Measurements from ENCODE around the gene M1AP.
A peak's percentile ranks its signal among the peaks of the same experiment; 100 is the strongest.

Gene M1AP

GRCh38 chr2:74531666-74532065, 116.5 kb downstream of the M1AP start:
- H3K36me3 ChIP-seq (ENCODE audit: insufficient read depth, low read length), result peaks cover 10% of the 10 kb centered on the region; the same call in 1 of the 2 replicates
- H3K79me2 ChIP-seq (ENCODE audit: control insufficient read depth, insufficient read depth, low read length, unreplicated experiment), result peaks cover 37% of the 10 kb centered on the region
- no peaks in the 10 kb centered on the region for H3K27me3 ChIP-seq (ENCODE audit: insufficient read depth, low read length)
- peaks cover 22% of the 10 kb centered on the region for H3K4me1 ChIP-seq (ENCODE audit: control insufficient read depth, insufficient read depth, low read length, unreplicated experiment)
- H3K4me3 ChIP-seq (ENCODE audit: low read depth, low read length), result peak overlapping the region; percentile 96
- peak overlapping the region; percentile 67 for H3K27ac ChIP-seq (ENCODE audit: low read depth, low read length)
- no peak overlapping the region for H2AFZ ChIP-seq (ENCODE audit: low read length, unreplicated experiment)

GRCh38 chr2:74530239-74531187, 117.6 kb downstream of the M1AP start:
- Histone ChIP-seq H3K27me3 (ENCODE audit: insufficient read depth, low read length) (no peaks in the 10 kb centered on the region), H3K4me1 (ENCODE audit: control insufficient read depth, insufficient read depth, low read length, unreplicated experiment) (peaks cover 22% of the 10 kb centered on the region), H3K4me3 (ENCODE audit: low read depth, low read length) (peak overlapping the region; percentile 96), H3K79me2 (ENCODE audit: control insufficient read depth, insufficient read depth, low read length, unreplicated experiment) (peaks cover 37% of the 10 kb centered on the region), H3K27ac (ENCODE audit: low read depth, low read length) (peak overlapping the region; percentile 67), H3K36me3 (ENCODE audit: insufficient read depth, low read length) (peaks cover 18% of the 10 kb centered on the region; the same call in 1 of the 2 replicates), H2AFZ (ENCODE audit: low read length, unreplicated experiment) (peak overlapping the region; percentile 57)

- Histone ChIP-seq H3K36me3 (ENCODE audit: insufficient read depth, low read length) (peaks cover 17% of the 10 kb centered on the region; the same call in 1 of the 2 replicates), H3K27me3 (ENCODE audit: insufficient read depth, low read length) (no peaks in the 10 kb centered on the region), H2AFZ (ENCODE audit: low read length, unreplicated experiment) (peak within 1 kb of the TSS; percentile 58), H3K79me2 (ENCODE audit: control insufficient read depth, insufficient read depth, low read length, unreplicated experiment) (peaks cover 37% of the 10 kb centered on the region), H3K4me3 (ENCODE audit: low read depth, low read length) (peak within 1 kb of the TSS; percentile 96), H3K27ac (ENCODE audit: low read depth, low read length) (peak within 1 kb of the TSS; percentile 67), H3K4me1 (ENCODE audit: control insufficient read depth, insufficient read depth, low read length, unreplicated experiment) (peaks cover 22% of the 10 kb centered on the region)
Observed at GRCh38 chr2:74529357-74530238, 118.5 kb downstream of the M1AP start, which contains the start of the genes AUP1 and HTRA2. Gene AUP1 (minus strand): TSS chr2:74529706. CDS start chr2:74529629, 77 bp downstream. Gene HTRA2 (plus strand): TSS chr2:74529933. CDS start chr2:74530007, 74 bp downstream.

GRCh38 chr2:74528600-74529356, 119.4 kb downstream of the M1AP start:
- no peaks in the 10 kb centered on the region for H3K27me3 ChIP-seq (ENCODE audit: insufficient read depth, low read length)
- peak overlapping the region; percentile 48 for H3K27ac ChIP-seq (ENCODE audit: low read depth, low read length)
- peak overlapping the region; percentile 96 for H3K4me3 ChIP-seq (ENCODE audit: low read depth, low read length)
- peaks cover 22% of the 10 kb centered on the region for H3K4me1 ChIP-seq (ENCODE audit: control insufficient read depth, insufficient read depth, low read length, unreplicated experiment)
- peaks cover 15% of the 10 kb centered on the region; the same call in 1 of the 2 replicates for H3K36me3 ChIP-seq (ENCODE audit: insufficient read depth, low read length)
- H3K79me2 ChIP-seq (ENCODE audit: control insufficient read depth, insufficient read depth, low read length, unreplicated experiment), result peaks cover 37% of the 10 kb centered on the region
- peak overlapping the region; percentile 58 for H2AFZ ChIP-seq (ENCODE audit: low read length, unreplicated experiment)

GRCh38 chr2:74527741-74528140, 120.4 kb downstream of the M1AP start:
- Histone ChIP-seq H3K79me2 (ENCODE audit: control insufficient read depth, insufficient read depth, low read length, unreplicated experiment) (peaks cover 37% of the 10 kb centered on the region), H3K4me1 (ENCODE audit: control insufficient read depth, insufficient read depth, low read length, unreplicated experiment) (peaks cover 22% of the 10 kb centered on the region), H3K4me3 (ENCODE audit: low read depth, low read length) (peak overlapping the region; percentile 96), H3K27me3 (ENCODE audit: insufficient read depth, low read length) (no peaks in the 10 kb centered on the region), H2AFZ (ENCODE audit: low read length, unreplicated experiment) (no peak overlapping the region), H3K36me3 (ENCODE audit: insufficient read depth, low read length) (peaks cover 15% of the 10 kb centered on the region; the same call in 1 of the 2 replicates), H3K27ac (ENCODE audit: low read depth, low read length) (no peak overlapping the region)

- Histone ChIP-seq H3K4me1 (ENCODE audit: control insufficient read depth, insufficient read depth, low read length, unreplicated experiment) (peaks cover 19% of the 10 kb centered on the region), H3K79me2 (ENCODE audit: control insufficient read depth, insufficient read depth, low read length, unreplicated experiment) (peaks cover 36% of the 10 kb centered on the region), H3K4me3 (ENCODE audit: low read depth, low read length) (no peak overlapping the region), H3K27me3 (ENCODE audit: insufficient read depth, low read length) (peaks cover 6% of the 10 kb centered on the region; the same call in 1 of the 2 replicates), H3K27ac (ENCODE audit: low read depth, low read length) (no peak overlapping the region), H2AFZ (ENCODE audit: low read length, unreplicated experiment) (no peak overlapping the region), H3K36me3 (ENCODE audit: insufficient read depth, low read length) (peaks cover 15% of the 10 kb centered on the region; the same call in 1 of the 2 replicates)
Observed at GRCh38 chr2:74526649-74527230, 121.4 kb downstream of the M1AP start.

- Histone ChIP-seq H3K27me3 (ENCODE audit: insufficient read depth, low read length) (peaks cover 6% of the 10 kb centered on the region; the same call in 1 of the 2 replicates), H3K79me2 (ENCODE audit: control insufficient read depth, insufficient read depth, low read length, unreplicated experiment) (peaks cover 32% of the 10 kb centered on the region), H3K36me3 (ENCODE audit: insufficient read depth, low read length) (peaks cover 15% of the 10 kb centered on the region; the same call in 1 of the 2 replicates), H3K4me1 (ENCODE audit: control insufficient read depth, insufficient read depth, low read length, unreplicated experiment) (peaks cover 12% of the 10 kb centered on the region), H3K27ac (ENCODE audit: low read depth, low read length) (no peak within 1 kb of the TSS), H2AFZ (ENCODE audit: low read length, unreplicated experiment) (no peak within 1 kb of the TSS), H3K4me3 (ENCODE audit: low read depth, low read length) (no peak within 1 kb of the TSS)
Observed at GRCh38 chr2:74525717-74526648, 122.1 kb downstream of the M1AP start, which contains the start of gene DQX1. Gene DQX1 (minus strand): TSS chr2:74526231. CDS start chr2:74525729, 502 bp downstream.

GRCh38 chr2:74524955-74525716, 123.0 kb downstream of the M1AP start:
- Histone ChIP-seq H3K4me1 (ENCODE audit: control insufficient read depth, insufficient read depth, low read length, unreplicated experiment) (peaks cover 11% of the 10 kb centered on the region), H3K79me2 (ENCODE audit: control insufficient read depth, insufficient read depth, low read length, unreplicated experiment) (peaks cover 26% of the 10 kb centered on the region), H3K4me3 (ENCODE audit: low read depth, low read length) (no peak overlapping the region), H3K36me3 (ENCODE audit: insufficient read depth, low read length) (peaks cover 15% of the 10 kb centered on the region; the same call in 1 of the 2 replicates), H2AFZ (ENCODE audit: low read length, unreplicated experiment) (no peak overlapping the region), H3K27me3 (ENCODE audit: insufficient read depth, low read length) (peaks cover 10% of the 10 kb centered on the region), H3K27ac (ENCODE audit: low read depth, low read length) (no peak overlapping the region)

Data from ACC112 (cell line).